PC-9 (cell line): ENCODE results near the gene MBP.

Experiments
- EZH2 ChIP-seq: fragments of 200-600 bp; sonication (generic); IDR thresholded peaks from 2 replicates; pipeline ENCODE4 v1.8.0; 2017; ENCODE audit warnings: antibody characterized with exemption, low read depth
- TF ChIP-seq, protein P1 (sequence below): fragments of 200-600 bp; sonication (generic); conservative IDR thresholded peaks from 2 replicates; pipeline ENCODE4 v1.6.1; 2017; ENCODE audit warnings: mixed run types, antibody characterized with exemption, mild to moderate bottlenecking, moderate library complexity

DNA sequence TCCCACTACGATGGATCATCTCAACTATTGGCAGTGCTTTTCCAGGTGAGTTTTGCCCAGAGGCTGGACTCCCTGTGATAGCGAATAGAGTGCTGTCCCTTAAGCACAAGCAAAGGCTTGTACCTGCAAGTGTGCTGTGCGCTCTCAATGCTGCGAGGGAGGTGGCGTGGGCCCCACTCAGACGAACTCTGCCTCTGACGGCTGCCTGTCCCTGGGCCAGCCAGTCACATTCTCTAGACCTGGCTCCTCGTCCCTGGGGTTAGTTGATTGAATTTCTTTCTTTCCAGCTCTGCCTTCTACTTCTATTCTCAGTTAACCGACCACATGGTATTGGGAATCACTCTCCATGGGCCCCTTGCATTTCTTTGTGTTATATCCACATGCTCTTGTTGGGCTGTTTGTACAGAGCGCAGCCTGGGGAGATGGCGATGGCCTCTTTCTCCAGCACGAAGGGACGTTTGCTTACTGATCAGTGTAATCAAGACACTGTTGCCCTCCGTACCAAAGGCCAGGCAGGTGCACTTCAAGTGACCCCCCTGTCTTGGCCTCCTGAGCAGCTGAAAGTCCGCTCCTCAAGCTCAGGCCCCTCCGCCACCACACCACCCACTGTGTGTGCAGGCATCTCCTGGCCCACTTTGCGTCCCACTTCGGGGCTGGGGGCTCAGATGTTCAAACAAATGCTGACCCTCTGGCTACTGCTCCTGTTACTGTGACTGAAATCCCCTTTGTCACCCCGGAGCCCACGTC is 158.9 kb downstream of the MBP start:
- TF ChIP-seq, protein P1, sequence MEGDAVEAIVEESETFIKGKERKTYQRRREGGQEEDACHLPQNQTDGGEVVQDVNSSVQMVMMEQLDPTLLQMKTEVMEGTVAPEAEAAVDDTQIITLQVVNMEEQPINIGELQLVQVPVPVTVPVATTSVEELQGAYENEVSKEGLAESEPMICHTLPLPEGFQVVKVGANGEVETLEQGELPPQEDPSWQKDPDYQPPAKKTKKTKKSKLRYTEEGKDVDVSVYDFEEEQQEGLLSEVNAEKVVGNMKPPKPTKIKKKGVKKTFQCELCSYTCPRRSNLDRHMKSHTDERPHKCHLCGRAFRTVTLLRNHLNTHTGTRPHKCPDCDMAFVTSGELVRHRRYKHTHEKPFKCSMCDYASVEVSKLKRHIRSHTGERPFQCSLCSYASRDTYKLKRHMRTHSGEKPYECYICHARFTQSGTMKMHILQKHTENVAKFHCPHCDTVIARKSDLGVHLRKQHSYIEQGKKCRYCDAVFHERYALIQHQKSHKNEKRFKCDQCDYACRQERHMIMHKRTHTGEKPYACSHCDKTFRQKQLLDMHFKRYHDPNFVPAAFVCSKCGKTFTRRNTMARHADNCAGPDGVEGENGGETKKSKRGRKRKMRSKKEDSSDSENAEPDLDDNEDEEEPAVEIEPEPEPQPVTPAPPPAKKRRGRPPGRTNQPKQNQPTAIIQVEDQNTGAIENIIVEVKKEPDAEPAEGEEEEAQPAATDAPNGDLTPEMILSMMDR = no peak
- no peak for TF ChIP-seq EZH2
